HCT116 (cell line): Measurements from ENCODE around the gene ELOB. TPM values are rescaled to one million over a fixed set of nuclear protein-coding genes. Genes with fewer than 3 reads are reported as not detected.

ENCODE experiments used
- ATAC-seq: fragments of 200-7000 bp; cut with Tn5 transposase; 2 replicates; pipeline ENCODE4 v1.9.1; 2020; ENCODE audit warnings: mild to moderate bottlenecking, moderate library complexity
- BruUV-seq: library from RNA; stranded (reverse); fragments of 400-500 nt; replicated peaks from 2 replicates; lab custom pipeline; 2021; lab: Mats Ljungman, UMichigan
- CTCF ChIA-PET: fragments of 300-600 bp; sonication (Branson Sonifier 250); formaldehyde crosslinking; loops from one replicate; lab custom pipeline; 2021; ENCODE audit warnings: antibody characterized with exemption; lab: Charles Lee
- POLR2A ChIA-PET: fragments of 300-600, 350-600 bp; sonication (Branson Sonifier 250); formaldehyde crosslinking; loops from one replicate; lab custom pipeline; 2021; ENCODE audit warnings: antibody characterized with exemption; lab: Charles Lee
- RAD21 ChIA-PET, 2 experiments: fragments of 300-600 bp; sonication (Branson Sonifier 250); formaldehyde crosslinking; loops; one replicate each; lab custom pipeline; 2023; ENCODE audit warnings: low total read pairs in 2 of 2; ENCODE audit not compliant: uncharacterized antibody in 2 of 2, unreplicated experiment in 2 of 2, low non-redundant PET in 1 of 2; lab: Charles Lee
- DNase-seq: peaks from one replicate; pipeline ENCODE4 v3.0.0-alpha.2; 2010; ENCODE audit warnings: low read depth, low spot score
- H2AFZ ChIP-seq: fragments of 200-600 bp; shearing (Covaris generic), sonication (generic); 2 replicates; pipeline ENCODE4 v1.6.1; 2017; ENCODE audit warnings: low read depth, mixed run types, mixed read lengths, antibody characterized with exemption, low read length; ENCODE audit not compliant: poor library complexity, severe bottlenecking
- H3K27ac ChIP-seq: 2 replicates; pipeline ENCODE4 v1.5.1; 2012; ENCODE audit warnings: low read depth, low read length
- H3K27me3 ChIP-seq: fragments of 200-600 bp; sonication (generic); 2 replicates; pipeline ENCODE4 v1.6.1; 2016; ENCODE audit warnings: mixed run types, low read length, mixed read lengths; ENCODE audit not compliant: insufficient read depth
- H3K36me3 ChIP-seq, 2 experiments: fragments of 200-500 bp in 1 of 2; fragments of 200-600 bp in 1 of 2; sonication (Bioruptor generic) in 1 of 2; sonication (generic) in 1 of 2; 2 replicates each; pipeline versions ENCODE4 v1.5.1 to v1.6.1; 2014 to 2016; ENCODE audit warnings: low read length in 2 of 2, inconsistent platforms in 1 of 2, mixed read lengths in 1 of 2, mixed run types in 1 of 2; ENCODE audit not compliant: insufficient read depth in 2 of 2, control insufficient read depth in 1 of 2
- H3K4me1 ChIP-seq, 2 experiments: fragments of 200-600 bp in 1 of 2; sonication (generic) in 1 of 2; 2 replicates each; pipeline versions ENCODE4 v1.5.1 to v1.6.1; 2012 to 2017; ENCODE audit warnings: low read length in 2 of 2, inconsistent platforms in 1 of 2, mild to moderate bottlenecking in 1 of 2, mixed read lengths in 1 of 2, mixed run types in 1 of 2, moderate library complexity in 1 of 2; ENCODE audit not compliant: insufficient read depth in 2 of 2, control insufficient read depth in 1 of 2
- H3K4me2 ChIP-seq: fragments of 200-600 bp; sonication (generic); 2 replicates; pipeline ENCODE4 v1.6.1; 2017; ENCODE audit warnings: mixed run types, low read length, mixed read lengths
- H3K4me3 ChIP-seq, 2 experiments: fragments of 200-600 bp in 1 of 2; sonication (generic) in 1 of 2; replicated peaks in 1 of 2; 2 replicates each; pipeline ENCODE4 v1.5.1; 2011 to 2016; ENCODE audit warnings: low read length in 2 of 2, control low read depth in 1 of 2, low read depth in 1 of 2, mild to moderate bottlenecking in 1 of 2, mixed read lengths in 1 of 2, mixed run types in 1 of 2
- H3K79me2 ChIP-seq: fragments of 200-600 bp; sonication (generic); 2 replicates; pipeline ENCODE4 v1.6.1; 2017; ENCODE audit warnings: mild to moderate bottlenecking, mixed run types, low read length, moderate library complexity, mixed read lengths; ENCODE audit not compliant: insufficient read depth
- H3K9ac ChIP-seq: fragments of 200-600 bp; sonication (generic); 2 replicates; pipeline ENCODE4 v1.6.1; 2016; ENCODE audit warnings: low read length, mixed read lengths
- H3K9me2 ChIP-seq: fragments of 200-600 bp; sonication (generic), shearing (Covaris generic); 2 replicates; pipeline ENCODE4 v1.6.1; 2017; ENCODE audit warnings: mixed run types, mild to moderate bottlenecking, moderate library complexity; ENCODE audit not compliant: insufficient read depth
- H3K9me3 ChIP-seq, 2 experiments: fragments of 200-500 bp in 1 of 2; fragments of 200-600 bp in 1 of 2; sonication (Bioruptor generic) in 1 of 2; sonication (generic) in 1 of 2; 2 replicates each; pipeline ENCODE4 v1.6.1; 2014 to 2017; ENCODE audit warnings: low read length in 2 of 2, mixed read lengths in 2 of 2, inconsistent platforms in 1 of 2, low read depth in 1 of 2, mild to moderate bottlenecking in 1 of 2, mixed run types in 1 of 2, moderate library complexity in 1 of 2; ENCODE audit not compliant: control insufficient read depth in 1 of 2, insufficient read depth in 1 of 2
- H4K20me1 ChIP-seq: fragments of 200-600 bp; sonication (generic), shearing (Covaris generic); 2 replicates; pipeline ENCODE4 v1.6.1; 2017; ENCODE audit warnings: mixed run types, mild to moderate bottlenecking, moderate library complexity; ENCODE audit not compliant: insufficient read depth
- ATF3 ChIP-seq: IDR thresholded peaks from 2 replicates; pipeline ENCODE4 v1.6.1; 2012
- CBX3 ChIP-seq: IDR thresholded peaks from 2 replicates; pipeline ENCODE4 v1.6.1; 2012; ENCODE audit warnings: low read depth
- EGR1 ChIP-seq: IDR thresholded peaks from 2 replicates; pipeline ENCODE4 v1.6.1; 2012; ENCODE audit warnings: low read depth
- ELF1 ChIP-seq: IDR thresholded peaks from 2 replicates; pipeline ENCODE4 v1.6.1; 2012; ENCODE audit warnings: low read depth, borderline replicate concordance
- EZH2 ChIP-seq: fragments of 200-600 bp; sonication (generic); IDR thresholded peaks from 2 replicates; pipeline ENCODE4 v1.6.1; 2017; ENCODE audit warnings: antibody characterized with exemption, mixed run types
- JUND ChIP-seq: IDR thresholded peaks from 2 replicates; pipeline ENCODE4 v1.6.1; 2012
- SIN3A ChIP-seq: IDR thresholded peaks from 2 replicates; pipeline ENCODE4 v1.6.1; 2012; ENCODE audit warnings: low read depth
- SP1 ChIP-seq: IDR thresholded peaks from 2 replicates; pipeline ENCODE4 v1.6.1; 2012; ENCODE audit warnings: low read depth
- SRF ChIP-seq: IDR thresholded peaks from 2 replicates; pipeline ENCODE4 v1.6.1; 2012; ENCODE audit warnings: low read depth
- TCF7L2 ChIP-seq: IDR thresholded peaks from 2 replicates; pipeline ENCODE4 v1.7.0; 2011; ENCODE audit warnings: borderline replicate concordance, inconsistent platforms; ENCODE audit not compliant: insufficient read depth, insufficient read length; ENCODE audit errors: extremely low read depth
- ZNF274 ChIP-seq: fragments of 200-500 bp; sonication (Bioruptor generic); IDR thresholded peaks from 2 replicates; pipeline ENCODE4 v1.6.1; 2014; ENCODE audit warnings: mild to moderate bottlenecking, low read depth, low read length, inconsistent platforms
- intact Hi-C: fragments of 100-400 bp; cut with micrococcal nuclease; formaldehyde crosslinking; loops from 2 replicates; pipeline ENCODE4 v1.10.0; 2022
- total RNA-seq: library from RNA; stranded (reverse); gene quantifications from one replicate; pipeline ENCODE4 v1.2.1, GENCODE V29; 2021; ENCODE audit not compliant: unreplicated experiment

Gene ELOB
- total RNA-seq, 1 experiment from 2014 or later, result 239 TPM

- no peak overlapping the region for H2AFZ ChIP-seq
- TF ChIP-seq JUND (no peak), TCF7L2 (no peak), EGR1 (no peak), ATF3 (no peak), ELF1 (no peak), SIN3A (no peak), EZH2 (no peak), SP1 (no peak), ZNF274 (no peak), CBX3 (no peak), SRF (no peak)
- no peaks in the 10 kb centered on the region for H4K20me1 ChIP-seq
- H3K9me2 ChIP-seq, result no peaks in the 10 kb centered on the region
- ATAC-seq, result no peak
- H3K4me3 ChIP-seq, result no peak overlapping the region
- no peaks in the 10 kb centered on the region for H3K9me3 ChIP-seq
- H3K79me2 ChIP-seq, result no peaks in the 10 kb centered on the region
- peaks cover 3 to 7% of the 10 kb centered on the region in 2 experiments; a peak in 1 of 4 replicates for H3K4me1 ChIP-seq
- CTCF ChIA-PET, result interaction anchor here (0.8 kb wide), 1 partner anchor 25 kb away, joined by 3 read pairs; no protein-coding TSS in a partner anchor
- POLR2A ChIA-PET, result no interaction called here
- intact Hi-C loops, result no loop called here
- no peak overlapping the region for H3K4me2 ChIP-seq
- H3K36me3 ChIP-seq, result no peaks in the 10 kb centered on the region
- no TSS peak for BruUV-seq
- no peak overlapping the region for H3K27ac ChIP-seq
- RAD21 ChIA-PET, result no interaction called here
- DNase-seq, result no peak
- no peak overlapping the region for H3K9ac ChIP-seq
- no peaks in the 10 kb centered on the region for H3K27me3 ChIP-seq
Measured at GRCh38 chr16:2813771-2814221, 36.7 kb upstream of the ELOB start.
